ENCODE data around the gene LCN1. TPM values are rescaled to one million over a fixed set of nuclear protein-coding genes. Genes with fewer than 3 reads are reported as not detected.

Gene LCN1
- total RNA-seq, 2 experiments from 2014 or later: not detected

DNA sequence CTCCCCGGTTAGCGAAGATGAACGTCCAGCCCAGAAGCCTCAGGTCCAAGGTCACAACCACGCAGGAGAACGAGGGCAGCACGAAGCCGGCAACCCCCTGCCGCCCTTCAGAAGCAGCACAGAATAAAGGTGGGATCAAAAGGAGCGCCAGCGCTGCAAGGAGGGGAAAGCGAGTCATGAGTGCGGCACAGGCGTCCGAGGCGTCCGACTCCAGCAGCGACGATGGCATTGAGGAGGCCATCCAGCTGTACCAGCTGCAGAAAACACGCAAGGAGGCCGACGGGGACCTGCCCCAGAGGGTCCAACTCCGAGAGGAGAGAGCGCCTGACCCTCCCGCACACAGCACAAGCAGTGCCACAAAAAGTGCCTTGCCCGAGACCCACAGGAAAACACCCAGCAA lies 35.9 kb upstream of the LCN1 start:
- no peak overlapping the region for H3K27ac Mint-ChIP-seq
- no peak overlapping the region for H3K4me3 Mint-ChIP-seq
- DNase-seq: no peak
- H3K27me3 Mint-ChIP-seq: peaks cover 42% of the 10 kb centered on the region
- no peaks in the 10 kb centered on the region for H3K4me1 Mint-ChIP-seq
- no peaks in the 10 kb centered on the region for H3K9me3 Mint-ChIP-seq
- H3K36me3 Mint-ChIP-seq: no peaks in the 10 kb centered on the region

DNA sequence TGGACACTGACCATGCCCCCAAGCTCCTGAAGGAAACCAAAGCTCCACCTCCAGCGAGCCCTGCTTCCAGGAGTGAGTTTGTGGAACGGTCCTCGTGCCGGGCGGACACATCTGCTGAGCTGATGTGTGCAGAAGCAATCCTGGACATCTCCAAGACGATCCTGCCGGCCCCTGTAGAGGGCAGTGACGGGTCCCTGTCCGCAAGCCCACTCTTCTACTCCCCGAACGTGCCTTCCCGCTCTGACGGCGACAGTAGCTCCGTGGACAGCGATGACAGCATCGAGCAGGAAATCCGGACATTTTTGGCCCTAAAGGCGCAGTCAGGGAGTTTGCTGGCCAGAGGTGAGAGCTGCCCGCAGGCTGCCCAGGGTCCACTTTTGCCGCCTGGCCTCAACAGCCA lies 35.4 kb upstream of the LCN1 start:
- DNase-seq: no peak

DNA sequence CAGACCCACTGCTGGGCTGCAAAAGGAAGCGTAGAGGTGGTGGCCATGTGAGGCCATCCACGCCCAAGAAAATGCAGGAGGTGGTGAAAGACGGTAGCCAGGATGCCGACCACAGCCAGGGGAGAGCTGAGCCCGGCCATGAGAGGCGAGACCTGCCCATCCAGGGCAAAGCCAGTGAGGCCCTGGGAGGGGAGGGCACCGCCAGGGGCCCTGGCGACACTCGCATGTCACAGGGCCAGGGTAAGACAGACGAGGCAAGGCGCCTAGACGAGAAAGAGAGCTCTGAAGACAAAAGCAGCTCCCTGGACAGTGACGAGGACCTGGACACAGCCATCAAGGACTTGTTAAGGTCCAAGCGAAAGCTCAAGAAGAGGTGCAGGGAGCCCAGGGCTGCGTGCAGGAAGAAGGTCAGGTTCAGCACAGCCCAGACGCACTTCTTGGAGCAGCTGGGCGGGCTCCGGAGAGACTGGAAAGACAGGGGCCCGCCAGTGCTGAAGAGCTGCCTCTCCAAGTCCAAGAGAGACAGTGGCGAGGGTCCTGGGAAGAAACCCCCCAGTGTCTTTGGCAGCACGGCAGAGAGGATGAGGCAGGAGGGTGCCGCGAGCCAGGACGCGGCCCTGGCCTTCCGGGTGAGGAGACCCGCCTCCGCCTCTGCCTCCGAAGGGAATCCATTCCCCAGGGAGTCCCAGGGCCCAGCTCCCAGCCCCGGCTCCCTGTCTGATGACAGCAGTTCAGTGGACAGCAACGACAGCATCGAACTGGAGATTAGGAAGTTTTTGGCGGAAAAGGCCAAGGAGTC lies 34.8 kb upstream of the LCN1 start:
- DNase-seq: no peak
- Mint-ChIP-seq H3K4me1 (no peaks in the 10 kb centered on the region), H3K27me3 (peaks cover 33% of the 10 kb centered on the region), H3K36me3 (no peaks in the 10 kb centered on the region), H3K4me3 (no peak overlapping the region), H3K9me3 (no peaks in the 10 kb centered on the region), H3K27ac (no peak overlapping the region)

More for the DNA sequence above, 35.4 kb upstream of the LCN1 start:
- Mint-ChIP-seq H3K4me1 (no peaks in the 10 kb centered on the region), H3K9me3 (no peaks in the 10 kb centered on the region), H3K27me3 (peaks cover 39% of the 10 kb centered on the region), H3K36me3 (no peaks in the 10 kb centered on the region), H3K27ac (no peak overlapping the region), H3K4me3 (no peak overlapping the region)

DNA sequence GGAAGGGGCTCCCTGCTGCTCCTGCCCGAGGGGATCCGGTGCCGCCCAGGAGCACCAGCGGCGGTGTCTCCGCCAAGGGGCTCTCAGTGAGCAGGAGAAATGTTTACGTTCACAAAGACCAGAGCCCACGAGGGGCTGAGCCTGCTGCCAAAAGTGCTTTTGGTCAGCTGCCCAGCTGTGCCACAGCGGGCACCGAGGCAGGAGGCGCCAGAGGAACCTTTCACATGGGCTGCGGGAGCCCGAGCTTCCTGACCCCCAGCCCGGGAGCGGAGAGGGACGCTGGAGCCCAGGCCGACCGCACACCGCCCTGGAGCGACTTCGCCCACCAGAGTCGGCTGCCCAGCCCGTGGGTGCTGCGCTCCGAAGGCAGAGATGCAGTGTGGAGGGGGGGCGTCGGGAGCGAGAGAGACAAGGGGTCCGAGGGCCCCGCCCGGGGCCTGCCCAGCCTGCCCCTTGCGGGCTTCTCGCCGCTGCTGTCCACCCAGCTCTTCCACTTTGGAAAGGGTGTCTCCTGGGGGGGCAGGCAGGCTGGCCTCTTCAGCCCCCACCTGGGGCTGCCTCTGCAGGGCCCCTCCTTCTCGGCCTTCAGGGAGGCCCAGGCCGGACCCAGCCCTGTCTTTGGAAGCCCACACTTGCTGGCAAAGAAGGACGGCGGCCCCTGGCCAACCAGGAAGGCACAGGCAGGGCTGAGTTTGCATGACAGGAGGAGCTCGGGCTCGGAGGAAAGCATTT lies 33.8 kb upstream of the LCN1 start:
- Mint-ChIP-seq H3K4me1 (no peaks in the 10 kb centered on the region), H3K27ac (no peak overlapping the region), H3K9me3 (no peaks in the 10 kb centered on the region), H3K4me3 (no peak overlapping the region), H3K27me3 (peaks cover 23% of the 10 kb centered on the region), H3K36me3 (no peaks in the 10 kb centered on the region)
- DNase-seq: no peak

DNA sequence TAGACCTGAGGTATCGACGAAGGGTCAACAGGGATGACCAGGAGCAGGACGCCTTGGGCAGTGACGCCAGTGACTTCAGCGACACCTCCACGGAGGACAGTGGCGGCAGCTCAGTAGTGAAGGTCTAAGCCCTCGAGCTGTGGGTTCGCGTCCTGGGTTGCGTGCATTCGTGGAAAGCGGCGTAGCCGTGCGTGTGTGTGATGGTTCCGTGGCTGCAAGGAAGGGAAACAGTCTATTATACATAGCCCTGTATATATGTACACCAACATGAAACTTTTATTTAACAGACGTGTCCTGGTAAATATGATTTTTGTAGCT lies 33.3 kb upstream of the LCN1 start:
- no peaks in the 10 kb centered on the region for H3K36me3 Mint-ChIP-seq
- H3K27me3 Mint-ChIP-seq: peaks cover 18% of the 10 kb centered on the region
- H3K4me3 Mint-ChIP-seq: no peak overlapping the region
- no peak overlapping the region for H3K27ac Mint-ChIP-seq
- no peaks in the 10 kb centered on the region for H3K4me1 Mint-ChIP-seq
- H3K9me3 Mint-ChIP-seq: no peaks in the 10 kb centered on the region
- no peak for DNase-seq

DNA sequence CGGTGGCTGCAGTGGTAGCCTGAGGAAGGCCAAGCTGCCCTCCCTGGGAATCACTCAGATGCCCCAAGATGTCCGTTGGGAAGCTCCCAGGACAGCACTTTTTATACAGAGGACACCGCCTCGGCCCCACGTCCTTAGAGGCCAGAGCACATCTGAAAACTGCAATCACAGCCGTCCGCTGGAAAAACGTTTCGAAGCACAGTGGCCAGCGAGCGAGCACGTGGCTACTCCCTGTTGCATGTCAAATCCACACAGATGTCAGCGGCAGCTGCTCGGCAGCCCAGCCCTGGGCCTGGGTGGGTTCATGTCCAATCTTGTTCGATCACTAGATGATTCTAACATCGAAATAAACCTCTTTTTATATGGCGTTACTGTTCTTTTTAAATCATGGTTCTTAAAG lies 32.7 kb upstream of the LCN1 start:
- Mint-ChIP-seq H3K36me3 (no peaks in the 10 kb centered on the region), H3K9me3 (no peaks in the 10 kb centered on the region), H3K4me3 (no peak overlapping the region), H3K27ac (no peak overlapping the region), H3K4me1 (no peaks in the 10 kb centered on the region), H3K27me3 (peaks cover 13% of the 10 kb centered on the region)
- DNase-seq: no peak

GRCh38 chr9:135489188-135489906 lies 31.9 kb upstream of the LCN1 start:
- H3K4me3 Mint-ChIP-seq: no peak overlapping the region
- no peak overlapping the region for H3K27ac Mint-ChIP-seq
- peaks cover 9% of the 10 kb centered on the region for H3K27me3 Mint-ChIP-seq
- DNase-seq: no peak
- no peaks in the 10 kb centered on the region for H3K9me3 Mint-ChIP-seq
- H3K36me3 Mint-ChIP-seq: no peaks in the 10 kb centered on the region
- no peaks in the 10 kb centered on the region for H3K4me1 Mint-ChIP-seq

GRCh38 chr9:135490166-135490870 lies 30.9 kb upstream of the LCN1 start:
- no peaks in the 10 kb centered on the region for H3K4me1 Mint-ChIP-seq
- H3K36me3 Mint-ChIP-seq: no peaks in the 10 kb centered on the region
- DNase-seq: no peak
- no peak overlapping the region for H3K27ac Mint-ChIP-seq
- no peak overlapping the region for H3K4me3 Mint-ChIP-seq
- H3K9me3 Mint-ChIP-seq: no peaks in the 10 kb centered on the region
- H3K27me3 Mint-ChIP-seq: peaks cover 10% of the 10 kb centered on the region

GRCh38 chr9:135490980-135491464 lies 30.2 kb upstream of the LCN1 start:
- Mint-ChIP-seq H3K4me3 (no peak overlapping the region), H3K36me3 (no peaks in the 10 kb centered on the region), H3K27me3 (peaks cover 6% of the 10 kb centered on the region), H3K4me1 (no peaks in the 10 kb centered on the region), H3K9me3 (no peaks in the 10 kb centered on the region), H3K27ac (no peak overlapping the region)
- no peak for DNase-seq

DNA sequence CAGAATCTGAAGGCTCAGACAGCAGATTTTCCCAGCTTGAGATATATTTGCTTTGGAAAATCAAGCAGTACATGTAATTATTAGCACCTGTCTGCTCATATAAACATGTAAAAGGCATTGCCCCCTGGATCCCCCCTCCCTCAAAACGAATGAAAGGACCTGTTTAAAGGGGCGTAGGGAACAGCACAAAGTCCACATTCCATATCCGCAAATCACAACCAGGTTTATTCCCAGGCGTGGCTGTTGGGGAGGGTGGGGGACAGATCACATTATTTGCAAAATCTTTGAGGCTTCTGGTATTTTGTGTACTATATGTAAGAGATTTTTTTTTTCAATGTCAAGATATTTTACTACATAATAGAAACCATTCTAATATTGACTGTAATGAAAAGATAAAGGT lies 29.5 kb upstream of the LCN1 start:
- no peaks in the 10 kb centered on the region for H3K36me3 Mint-ChIP-seq
- H3K27me3 Mint-ChIP-seq: peaks cover 6% of the 10 kb centered on the region
- no peaks in the 10 kb centered on the region for H3K9me3 Mint-ChIP-seq
- no peak overlapping the region for H3K27ac Mint-ChIP-seq
- no peak for DNase-seq
- H3K4me3 Mint-ChIP-seq: no peak overlapping the region
- no peaks in the 10 kb centered on the region for H3K4me1 Mint-ChIP-seq

GRCh38 chr9:135492886-135493669 lies 28.2 kb upstream of the LCN1 start:
- Mint-ChIP-seq H3K27me3 (peaks cover 10% of the 10 kb centered on the region), H3K27ac (no peak overlapping the region), H3K4me1 (no peaks in the 10 kb centered on the region), H3K36me3 (no peaks in the 10 kb centered on the region), H3K9me3 (no peaks in the 10 kb centered on the region), H3K4me3 (no peak overlapping the region)
- DNase-seq: no peak

DNA sequence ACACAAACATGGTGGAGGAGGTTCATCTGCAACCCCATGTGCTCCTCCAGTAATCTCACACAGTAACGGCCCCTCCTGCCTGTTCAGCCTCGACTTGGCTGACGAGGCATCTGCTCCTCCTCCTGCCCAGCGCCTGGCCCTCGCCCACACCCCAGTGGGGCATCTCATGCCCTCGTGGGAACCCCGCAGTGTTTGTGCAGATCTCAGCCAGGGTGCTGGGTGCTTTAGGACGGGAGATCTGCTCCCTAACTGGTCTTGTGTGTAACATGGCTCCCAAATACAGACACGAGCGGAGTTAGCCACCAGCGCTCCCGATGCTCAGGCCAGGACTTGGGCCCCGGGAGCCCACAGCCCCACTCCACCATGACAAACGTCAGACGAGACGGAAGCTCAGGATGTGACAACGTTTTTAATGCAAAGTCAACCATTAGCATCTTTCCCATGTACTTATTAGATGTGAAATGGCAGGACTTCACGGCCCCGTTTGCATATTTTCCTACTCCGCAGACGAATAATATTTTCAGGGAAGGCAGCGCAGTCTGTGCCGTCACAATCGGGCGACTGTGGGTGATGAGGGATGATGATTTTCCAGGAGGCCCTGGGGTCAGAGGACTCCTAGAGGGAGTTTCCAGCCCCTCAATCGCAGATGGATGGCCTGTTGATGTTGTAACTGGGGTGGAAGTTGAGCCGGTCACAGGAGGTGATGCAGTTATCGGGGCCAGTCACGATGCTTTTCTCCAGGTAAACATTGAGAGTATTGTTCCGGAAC lies 26.3 kb upstream of the LCN1 start:
- no peaks in the 10 kb centered on the region for H3K9me3 Mint-ChIP-seq
- H3K27ac Mint-ChIP-seq: no peak overlapping the region
- no peaks in the 10 kb centered on the region for H3K36me3 Mint-ChIP-seq
- no peak for DNase-seq
- peaks cover 10% of the 10 kb centered on the region for H3K27me3 Mint-ChIP-seq
- no peak overlapping the region for H3K4me3 Mint-ChIP-seq
- H3K4me1 Mint-ChIP-seq: no peaks in the 10 kb centered on the region

DNA sequence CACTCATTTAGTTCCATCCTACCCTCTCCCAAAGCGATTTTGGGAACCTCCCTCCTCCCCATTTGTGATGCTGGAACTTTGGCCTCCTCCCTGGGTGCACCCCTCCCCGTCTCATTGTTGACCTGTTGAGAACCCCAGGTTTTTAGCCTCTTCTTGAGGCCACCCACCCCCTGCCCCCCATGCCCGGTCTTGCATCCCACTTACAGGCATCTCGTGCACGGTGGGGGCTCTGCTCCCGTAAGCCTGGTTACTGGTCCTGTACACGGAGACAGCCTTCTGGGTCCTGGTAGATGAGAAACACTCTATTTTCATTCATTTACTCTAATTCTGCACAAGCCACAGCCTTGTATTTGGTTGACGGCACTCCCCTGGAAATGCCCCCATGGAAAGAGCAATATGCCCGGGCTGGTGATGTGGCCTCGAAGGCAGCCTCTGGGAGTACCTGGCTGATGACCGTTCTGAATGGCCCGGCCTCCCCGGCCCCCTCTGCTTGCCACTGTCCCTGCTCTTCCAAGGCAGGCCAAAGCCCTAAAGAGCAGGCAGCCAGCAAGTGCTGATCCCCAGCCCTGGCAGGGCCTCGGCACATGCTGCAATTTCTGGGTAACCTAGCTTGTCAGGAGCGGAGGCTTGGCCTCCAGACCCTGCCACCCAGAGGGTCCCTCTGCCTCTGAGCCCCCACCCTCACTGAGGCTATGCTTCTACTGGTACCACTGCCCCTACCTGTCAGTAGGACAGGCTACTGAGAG lies 22.7 kb upstream of the LCN1 start:
- H3K36me3 Mint-ChIP-seq: peaks cover 16% of the 10 kb centered on the region
- no peaks in the 10 kb centered on the region for H3K9me3 Mint-ChIP-seq
- H3K27me3 Mint-ChIP-seq: peaks cover 10% of the 10 kb centered on the region
- no peak overlapping the region for H3K4me3 Mint-ChIP-seq
- H3K4me1 Mint-ChIP-seq: peaks cover 7% of the 10 kb centered on the region
- no peak for DNase-seq
- no peak overlapping the region for H3K27ac Mint-ChIP-seq
